Colon (tissue), 2 donors: ENCODE measurements around the gene RALGPS1.

Experiments
- FAIRE-seq: peaks from 2 replicates; lab custom pipeline; 2012; peaks lifted over from hg19 to GRCh38; lab: Jason Lieb, UNC
- donor health status: control.
- donor health status: control.

The RALGPS1 gene

DNA sequence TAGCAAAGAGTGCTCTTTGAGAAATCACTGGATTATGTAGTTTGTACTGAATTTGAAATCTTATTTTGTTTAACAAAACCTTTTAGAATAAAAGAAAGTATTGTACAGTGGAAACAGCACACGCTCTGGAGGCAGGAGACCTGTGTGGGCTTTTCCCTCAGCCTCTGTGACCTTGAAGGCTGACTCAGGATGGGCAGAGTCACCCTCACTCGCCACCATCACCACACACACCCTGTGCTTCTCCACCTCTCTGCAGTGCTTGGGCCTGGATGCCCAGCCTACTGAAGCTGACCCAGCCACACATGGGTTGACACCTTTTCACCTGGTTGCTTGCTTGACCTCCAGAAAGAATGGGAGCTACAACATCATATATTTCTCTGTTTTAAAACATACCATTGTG is 188.2 kb downstream of the RALGPS1 start:
- FAIRE-seq = no peak

DNA sequence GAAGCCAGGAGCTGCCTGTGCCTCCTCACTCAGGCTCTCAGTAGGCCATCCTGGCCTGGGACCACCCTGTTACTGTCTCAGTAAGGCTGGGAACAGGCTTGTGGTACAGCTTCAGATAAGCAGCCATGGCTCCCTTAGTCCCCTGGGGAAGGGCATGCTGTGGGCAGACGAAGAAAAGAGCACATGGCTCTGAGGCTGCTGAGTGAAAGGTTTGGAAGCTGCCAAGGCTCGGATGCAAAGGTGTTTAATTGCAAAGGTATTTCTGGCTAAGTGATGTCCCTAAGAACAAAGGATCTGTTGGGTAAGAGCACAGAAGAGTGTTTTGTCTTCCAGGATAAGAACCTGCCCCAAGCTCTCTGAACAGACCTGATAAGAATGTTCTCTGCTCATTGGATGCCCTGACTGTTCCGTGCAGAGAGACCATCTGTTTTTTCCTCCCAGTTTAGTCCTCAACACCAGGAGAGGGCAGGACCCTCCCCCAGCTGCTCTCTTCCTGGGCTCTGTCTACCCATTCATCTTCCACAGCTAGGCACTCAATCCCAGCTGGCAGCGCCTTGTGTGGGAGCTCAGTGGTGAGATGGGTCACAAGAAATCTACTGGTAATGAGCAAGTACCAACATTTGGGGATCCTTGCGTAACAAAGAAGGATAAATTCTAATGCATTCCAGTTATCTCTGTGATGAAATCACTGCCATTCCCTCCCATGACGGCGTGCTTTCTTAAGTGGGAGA is 190.2 kb downstream of the RALGPS1 start:
- FAIRE-seq = no peak

DNA sequence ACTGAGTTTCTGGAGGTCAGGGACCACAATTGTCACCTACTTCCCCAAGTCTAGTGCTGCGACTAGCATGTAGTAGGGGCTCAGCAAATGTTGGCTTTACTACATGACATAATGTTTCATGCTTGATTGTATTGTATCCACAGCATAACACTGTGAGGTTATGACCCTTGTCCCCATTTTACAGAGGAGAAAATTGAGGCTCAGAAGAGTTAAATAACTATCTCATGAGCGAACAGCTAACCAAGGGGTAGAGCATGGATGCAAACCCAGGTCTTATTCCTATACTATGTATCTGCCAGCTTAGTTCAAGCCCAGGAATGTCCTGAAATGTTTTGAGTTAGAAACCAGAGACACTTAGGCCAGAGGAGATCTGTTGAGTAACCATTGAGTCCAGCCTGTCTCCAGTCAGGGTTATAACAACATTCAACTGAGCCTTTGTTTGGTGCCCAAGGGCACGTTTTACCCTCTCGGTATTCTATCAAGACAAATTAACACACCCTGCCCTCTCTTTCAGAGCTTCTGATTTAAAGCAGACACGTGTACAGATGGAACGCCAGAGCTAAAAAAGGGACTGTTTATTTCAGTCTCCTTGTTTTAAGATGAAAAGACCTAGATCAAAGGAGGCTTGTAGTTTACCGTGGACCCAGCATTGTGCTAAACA is 191.4 kb downstream of the RALGPS1 start:
- no peak for FAIRE-seq

DNA sequence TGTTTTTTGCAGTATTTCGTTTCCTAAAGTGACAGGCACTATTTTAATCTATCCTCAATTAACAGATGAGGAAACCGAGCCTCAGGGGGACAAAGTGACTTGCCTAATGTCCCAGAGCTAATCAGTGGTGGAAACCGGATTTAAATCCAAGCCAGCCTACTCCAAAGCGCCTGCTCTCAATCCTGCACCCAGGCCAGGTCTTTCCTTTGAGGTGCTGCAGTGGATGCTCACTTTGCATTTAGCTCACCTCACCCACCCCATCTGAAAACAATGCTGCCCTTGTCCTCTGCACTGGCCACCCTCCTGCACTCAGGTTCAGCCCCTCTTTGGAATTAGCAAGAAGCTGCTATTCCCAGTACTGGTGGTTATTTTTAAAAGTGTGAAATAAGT is 191.9 kb downstream of the RALGPS1 start:
- FAIRE-seq = no peak

DNA sequence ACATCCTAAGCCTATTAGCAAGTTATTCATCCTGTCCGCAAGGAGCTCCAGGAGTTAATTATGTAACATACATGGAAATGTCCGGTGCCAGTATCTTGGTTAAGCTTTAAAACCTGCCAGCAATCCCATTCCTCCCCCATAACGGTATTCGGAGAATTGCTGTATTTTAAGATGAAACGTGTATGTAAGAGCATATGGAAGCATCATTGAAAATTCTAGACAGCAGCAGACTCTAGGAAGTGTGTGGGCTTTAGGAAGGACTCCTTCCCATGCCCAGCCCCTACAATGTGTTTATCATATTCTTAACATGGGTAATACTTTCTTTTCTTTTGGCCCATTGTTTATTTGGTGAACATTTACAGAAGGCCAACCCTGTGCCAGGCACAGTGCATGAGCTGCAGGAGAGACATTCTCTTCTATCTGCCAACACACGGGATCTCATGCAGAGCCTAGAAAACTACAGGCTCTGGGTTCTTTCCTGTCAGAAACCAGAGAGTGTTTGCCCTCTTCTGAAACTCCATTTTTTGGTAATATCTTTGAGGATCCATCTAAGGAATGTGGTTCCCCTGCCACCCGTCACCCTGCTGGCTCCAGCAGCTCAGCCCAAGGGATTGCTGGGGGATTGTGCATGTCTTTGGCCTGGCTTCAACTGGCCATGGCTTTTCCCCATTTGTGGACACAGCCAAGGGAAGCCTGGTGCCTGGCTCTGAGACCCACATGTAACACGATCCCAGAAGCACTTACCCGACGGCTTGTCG is 192.8 kb downstream of the RALGPS1 start:
- no peak for FAIRE-seq

DNA sequence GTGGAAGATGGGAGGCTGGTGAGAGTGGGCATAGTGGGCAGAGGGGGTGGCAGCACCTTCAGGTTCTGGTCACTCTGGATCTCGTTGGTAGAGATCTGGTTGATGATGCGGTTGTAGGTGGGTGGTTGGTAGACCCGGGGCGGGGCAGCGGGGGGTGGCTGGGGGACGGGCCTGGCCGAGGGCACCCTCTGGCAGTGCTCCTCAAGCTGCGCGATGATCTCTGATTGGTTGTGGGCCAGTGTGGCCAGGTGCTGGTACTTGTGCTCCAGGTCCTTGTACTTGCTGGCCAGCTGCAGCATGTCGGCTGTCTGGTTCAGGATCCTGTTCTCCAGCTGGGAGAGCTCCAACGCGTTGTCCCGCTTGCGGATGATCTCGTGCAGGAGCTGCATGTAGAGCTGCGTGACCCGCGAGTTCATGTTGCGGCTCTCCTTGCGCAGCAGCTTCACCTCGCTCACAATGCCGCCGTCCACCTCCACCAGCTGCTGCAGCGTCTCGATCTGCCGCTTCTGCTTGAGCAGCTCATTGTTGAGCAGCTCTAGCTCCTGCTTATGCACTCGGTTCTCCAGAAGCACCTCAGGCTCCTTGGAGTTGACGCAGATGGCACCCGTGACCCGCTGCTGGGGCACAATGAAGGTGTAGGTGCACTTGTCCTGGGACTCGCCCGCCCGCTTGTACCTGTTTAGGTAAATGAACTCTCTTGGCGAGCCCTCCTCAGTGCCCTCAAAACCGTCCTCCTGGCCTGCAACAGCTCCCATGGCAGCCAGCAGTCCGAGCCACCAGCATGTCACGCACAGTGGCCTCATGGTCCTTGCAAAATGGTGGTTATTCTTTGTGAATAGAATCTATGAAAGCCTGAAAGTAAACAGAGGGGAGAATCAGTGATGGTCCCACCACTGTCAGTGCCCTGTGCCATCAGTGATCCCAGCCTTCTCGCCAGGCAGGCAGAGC is 193.6 kb downstream of the RALGPS1 start:
- no peak for FAIRE-seq

DNA sequence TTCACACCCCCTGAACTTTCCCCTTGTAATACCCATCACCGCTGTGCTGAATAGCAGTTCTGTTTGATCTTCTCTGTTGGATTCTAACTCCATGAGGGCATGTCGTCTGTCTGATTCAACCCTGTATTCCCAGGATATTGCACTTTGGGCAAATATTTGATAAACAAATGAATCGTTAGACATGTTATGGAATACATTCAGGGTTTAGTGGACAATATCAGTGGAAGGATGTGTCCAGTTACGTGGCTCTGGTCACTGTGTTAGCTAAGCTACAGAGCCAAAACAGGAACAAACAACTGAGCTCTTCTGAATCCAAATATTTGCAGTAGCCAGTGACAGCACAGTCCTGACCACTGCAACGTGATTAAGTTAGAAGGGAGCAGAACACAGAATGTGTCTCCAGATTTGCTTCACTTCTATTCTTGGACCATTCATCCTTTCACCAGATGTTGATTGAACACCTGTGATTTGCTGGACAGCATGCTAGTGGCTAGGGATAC is 194.7 kb downstream of the RALGPS1 start:
- no peak for FAIRE-seq

DNA sequence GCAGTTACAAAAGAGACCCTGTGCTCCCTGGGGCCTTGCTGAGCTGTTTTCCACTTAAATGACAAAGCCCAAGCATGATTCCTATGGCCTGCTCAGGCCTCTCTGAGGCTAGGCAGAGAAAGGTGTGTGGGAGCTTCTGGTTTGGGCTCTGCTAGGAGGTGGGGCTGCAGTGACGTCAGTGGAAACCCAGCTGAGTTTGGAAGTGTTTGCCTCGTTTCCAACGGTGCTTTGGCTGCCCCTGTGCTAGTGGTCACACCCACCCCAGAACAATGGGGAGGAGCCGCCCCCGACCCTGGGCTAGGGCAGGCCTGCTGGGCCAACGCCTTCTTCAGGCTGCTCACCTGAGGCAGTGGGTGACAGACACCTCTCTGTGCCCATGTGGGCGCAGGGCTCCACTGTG is 197.5 kb downstream of the RALGPS1 start:
- FAIRE-seq = no peak

DNA sequence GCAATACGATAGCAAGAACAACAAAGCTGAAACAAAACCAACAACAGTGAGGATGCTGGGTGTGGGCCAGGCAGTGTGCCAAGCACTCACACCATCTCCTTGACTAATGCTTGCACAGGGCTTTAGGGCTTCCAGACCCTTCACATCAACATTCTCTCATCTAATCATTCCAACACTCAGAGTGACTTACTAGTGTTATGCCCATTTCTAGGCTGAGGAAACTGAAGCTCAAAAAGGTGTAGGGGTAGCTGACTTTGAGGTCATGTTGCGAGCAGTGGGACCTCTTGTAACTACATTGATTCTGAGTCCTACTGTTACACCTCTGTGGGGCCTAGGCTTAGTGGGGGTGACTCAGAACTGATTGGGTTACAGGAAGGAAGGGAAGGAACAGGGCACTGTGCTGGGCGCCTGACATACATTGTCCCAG is 198.2 kb downstream of the RALGPS1 start:
- FAIRE-seq = no peak

DNA sequence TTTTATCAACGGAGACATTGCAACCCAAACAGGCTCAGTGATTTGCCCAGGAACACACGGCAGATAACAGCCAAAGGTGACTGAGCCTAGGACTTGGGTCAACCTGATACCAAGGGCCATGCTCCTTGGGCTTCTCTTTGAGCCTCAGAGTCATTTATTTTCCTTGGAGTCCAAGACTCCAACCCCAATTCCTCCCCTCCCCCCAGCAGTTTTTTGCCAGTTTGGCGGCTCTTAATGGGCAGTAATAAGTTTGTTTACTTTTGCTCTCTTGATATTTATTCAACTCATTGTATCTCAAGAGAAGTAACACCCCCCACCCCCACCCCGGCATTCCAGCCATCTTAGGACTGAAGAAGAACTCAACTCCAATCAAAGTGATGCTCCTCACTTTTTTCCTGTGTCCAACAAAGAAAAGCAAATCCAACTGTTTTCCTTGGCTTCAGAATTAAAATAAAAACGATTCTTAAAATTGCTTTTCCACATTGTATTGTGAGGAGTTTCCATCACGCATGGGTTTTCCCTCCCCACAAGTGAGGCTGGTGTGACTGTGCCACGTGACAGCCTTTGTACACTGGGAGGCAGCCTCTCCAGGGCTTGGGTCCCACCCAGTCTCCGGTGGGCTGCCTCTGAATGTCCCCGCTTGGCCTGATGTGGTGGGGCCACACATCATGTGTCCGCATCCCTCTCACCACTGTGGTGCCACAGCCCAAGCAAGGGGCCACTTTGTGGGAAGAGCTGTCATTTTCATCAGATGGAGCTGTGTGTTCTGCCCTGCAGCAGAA is 198.8 kb downstream of the RALGPS1 start:
- FAIRE-seq = no peak

DNA sequence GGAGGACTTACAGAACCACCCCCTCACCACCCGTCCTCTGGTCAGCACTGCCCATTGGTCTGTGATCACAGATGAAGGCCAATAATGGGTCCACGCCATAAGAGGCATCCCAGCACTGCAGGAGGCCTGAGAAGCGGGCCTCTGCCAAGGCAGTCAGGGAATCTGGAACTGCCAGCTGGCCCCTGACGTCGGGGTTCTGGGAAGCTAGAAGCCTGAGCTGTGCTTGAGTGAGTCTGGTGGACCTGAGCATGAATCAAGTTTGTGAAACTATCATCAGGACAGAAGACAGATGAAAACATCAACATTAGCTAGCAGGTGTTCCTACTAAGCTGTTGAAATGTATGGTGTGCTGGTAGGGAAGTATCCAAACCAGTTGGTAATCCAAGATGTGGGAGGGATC is 200.0 kb downstream of the RALGPS1 start:
- no peak for FAIRE-seq

DNA sequence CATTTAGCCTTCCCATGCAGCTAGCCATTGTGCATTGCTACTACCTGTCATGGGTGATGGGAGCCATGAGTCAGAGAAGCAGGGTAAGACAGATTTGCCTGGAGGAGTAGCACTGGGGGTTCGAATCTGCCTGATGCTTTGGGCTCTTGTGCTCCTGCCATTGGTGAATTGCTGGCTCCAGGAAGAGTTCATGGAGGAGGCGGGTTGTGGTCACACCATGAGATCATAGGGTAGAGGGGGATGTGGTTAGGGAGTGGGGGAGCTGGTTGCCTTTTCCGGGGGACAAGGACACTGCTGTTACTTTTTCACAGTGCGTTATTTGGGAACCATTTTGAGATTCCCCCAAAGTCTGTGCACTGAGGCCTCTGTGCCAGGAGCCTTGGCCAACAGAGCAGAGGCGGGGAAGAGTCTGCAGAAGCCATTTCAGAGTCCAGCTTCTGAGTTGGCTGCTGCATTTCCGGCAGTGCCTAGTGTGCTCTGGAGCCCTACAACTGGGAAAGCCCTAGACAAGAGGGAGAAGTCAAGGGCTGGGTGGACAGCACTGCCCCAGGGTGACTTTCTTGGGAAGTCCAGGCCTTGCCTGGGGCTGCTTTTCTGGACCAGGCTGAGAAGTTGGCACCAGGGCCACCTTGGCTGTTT is 201.6 kb downstream of the RALGPS1 start:
- no peak for FAIRE-seq

DNA sequence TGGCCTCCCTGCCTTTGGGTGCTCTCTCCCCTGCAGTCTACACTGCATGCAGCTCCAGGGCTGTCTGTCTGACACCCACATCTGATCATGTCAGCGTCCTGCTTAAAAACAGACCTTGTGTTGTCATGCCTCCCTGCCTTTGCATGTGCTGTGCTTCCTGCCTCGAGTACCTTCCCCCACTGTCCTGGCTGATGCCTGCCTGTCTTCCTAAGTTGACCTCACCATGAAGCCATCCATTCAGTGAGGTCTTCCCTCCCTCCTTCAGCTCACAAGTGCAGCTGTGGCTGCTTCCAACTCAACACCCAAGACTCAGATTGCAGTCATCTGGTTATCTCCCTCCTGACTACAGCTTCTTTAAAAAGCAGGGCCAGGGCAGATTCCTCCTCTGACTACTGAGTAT is 202.4 kb downstream of the RALGPS1 start:
- no peak for FAIRE-seq

DNA sequence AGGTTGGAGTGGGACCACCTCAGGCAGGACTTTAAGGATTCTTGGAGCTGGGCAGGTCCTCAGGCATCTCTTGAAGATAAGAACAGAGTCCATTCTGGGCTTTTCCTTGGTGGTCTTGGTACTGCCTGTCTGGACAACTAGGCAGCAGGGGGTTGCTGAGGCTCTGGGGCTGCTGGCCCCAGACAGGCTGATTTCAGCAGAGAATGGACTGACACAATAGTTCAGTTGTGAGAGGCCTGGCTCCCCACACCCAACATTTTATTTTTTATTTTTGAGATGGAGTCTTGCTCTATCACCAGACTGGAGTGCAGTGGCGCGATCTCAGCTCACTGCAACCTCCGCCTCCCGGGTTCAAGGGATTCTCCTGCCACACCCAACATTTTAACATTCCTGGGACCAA is 203.2 kb downstream of the RALGPS1 start:
- no peak for FAIRE-seq

DNA sequence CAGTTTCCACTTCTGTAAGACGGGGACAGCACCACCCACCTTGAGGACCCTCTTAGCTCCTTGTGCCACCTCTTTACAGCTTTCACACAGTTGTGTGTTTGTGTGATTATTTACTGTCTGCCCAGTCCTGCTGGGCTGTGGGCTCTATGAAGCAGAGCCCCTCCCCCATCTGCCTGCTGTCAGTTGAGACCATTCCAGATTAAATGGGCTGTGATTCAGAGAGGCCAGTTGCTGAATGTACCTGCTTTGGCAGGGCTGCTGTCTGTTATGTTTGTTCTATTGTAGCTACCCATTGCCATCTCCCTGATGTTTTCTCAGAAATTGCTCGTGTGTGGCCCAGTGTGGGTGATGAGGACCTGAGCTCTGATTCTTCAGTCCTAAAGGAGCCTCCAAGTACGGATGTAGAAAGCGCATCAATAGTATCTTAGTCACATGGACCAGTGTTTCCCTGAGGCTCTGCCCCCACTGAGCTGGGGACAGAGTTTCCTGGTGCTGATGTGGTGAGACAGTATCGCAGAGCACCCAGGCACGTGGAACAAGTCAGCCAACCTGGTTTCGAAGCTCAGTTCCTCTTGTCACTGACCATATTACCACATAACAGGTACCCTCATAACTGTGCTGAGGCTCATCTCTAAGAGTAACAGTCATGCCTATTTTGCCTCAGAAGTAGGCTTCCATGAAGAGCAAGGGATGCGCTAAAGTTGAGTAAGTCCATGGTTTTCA is 204.2 kb downstream of the RALGPS1 start:
- FAIRE-seq = no peak

DNA sequence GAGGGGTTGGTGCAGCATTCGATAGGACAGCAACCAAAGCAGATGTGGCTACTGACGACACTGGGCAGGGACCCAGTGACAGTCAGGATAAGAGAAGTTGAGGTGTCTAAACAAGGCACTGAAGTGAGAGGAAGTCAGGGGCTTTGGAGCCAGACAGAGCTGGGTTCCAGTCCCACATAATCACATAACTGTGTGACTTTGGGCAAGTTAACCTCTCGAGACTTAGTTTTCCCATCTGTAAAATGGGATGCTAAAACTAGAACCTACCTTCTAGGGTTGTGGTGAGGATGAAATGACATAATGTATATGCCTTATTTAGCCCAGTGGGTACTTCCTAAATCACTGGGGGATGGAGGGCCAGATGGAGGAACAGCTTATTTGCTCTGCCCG is 204.7 kb downstream of the RALGPS1 start:
- FAIRE-seq = no peak

DNA sequence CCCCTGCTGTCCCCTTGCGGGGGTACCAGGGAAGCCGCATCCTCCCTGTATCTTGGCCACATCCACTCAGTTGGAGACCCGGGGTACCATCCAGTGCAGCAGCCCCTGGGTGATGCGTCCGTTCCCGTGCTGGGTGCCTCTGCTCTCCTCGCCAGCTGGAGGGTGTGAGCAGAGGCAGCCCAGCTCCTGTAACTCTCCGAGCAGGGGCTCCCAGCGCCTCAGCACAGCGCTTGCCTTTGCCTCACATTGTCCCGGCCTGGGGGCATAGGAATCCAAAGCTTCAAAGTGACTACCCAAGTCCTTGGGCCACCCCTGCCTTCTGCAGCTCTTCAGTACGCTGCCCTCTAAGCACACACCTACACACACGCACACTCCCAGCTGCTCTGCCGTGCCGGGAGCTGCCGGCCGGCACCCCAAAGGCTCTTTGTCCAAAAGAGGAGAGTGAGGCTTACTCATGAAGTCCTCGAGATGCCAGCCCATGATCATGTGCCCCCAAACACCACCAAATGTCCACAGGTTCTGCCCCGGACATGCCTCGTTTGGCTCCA is 207.1 kb downstream of the RALGPS1 start:
- FAIRE-seq = no peak

DNA sequence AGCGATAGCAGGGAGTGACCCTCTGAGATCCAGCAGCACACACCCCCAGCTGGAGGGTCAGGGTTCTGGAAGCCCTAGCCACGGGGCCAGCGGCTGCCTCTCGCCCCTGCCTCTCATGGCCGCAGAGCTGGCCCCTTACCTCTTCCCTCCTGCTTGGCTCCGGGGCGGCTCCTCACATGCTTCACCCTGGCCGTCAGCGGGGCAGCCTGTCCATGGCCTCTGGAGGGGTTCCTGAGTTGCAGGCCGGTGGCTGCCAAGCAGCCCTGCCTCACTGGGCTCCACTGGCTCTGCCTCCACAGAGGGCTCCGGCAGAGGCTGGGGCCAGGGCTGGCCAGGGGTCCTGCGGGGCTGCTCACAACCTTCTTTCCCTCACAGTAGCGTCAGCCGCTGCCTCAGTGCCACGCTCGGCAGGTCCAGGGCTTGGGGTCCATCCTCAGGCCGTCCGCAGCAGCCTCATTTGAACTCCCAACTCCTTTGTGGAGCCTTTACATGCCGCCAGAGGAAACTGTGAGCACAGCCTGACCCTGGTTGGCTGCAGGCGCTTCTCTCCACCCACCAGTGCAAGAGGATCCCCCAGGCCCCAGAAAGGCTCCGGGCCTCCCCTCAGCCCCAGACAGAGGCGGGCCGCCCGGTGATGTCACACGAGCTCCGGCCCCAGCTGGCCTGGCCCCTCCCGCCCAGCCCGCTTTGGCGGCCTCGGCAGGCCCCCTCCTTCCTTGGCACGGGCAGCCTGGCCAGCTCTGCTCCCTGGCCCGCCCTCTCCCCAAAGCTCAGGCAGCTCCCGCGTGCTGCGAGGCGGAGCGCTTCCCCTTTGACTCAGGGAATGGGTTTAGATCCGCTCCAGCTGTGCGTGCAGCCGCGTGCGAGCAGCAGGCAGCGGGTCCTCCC is 207.8 kb downstream of the RALGPS1 start, which contains the start of gene ANGPTL2:
Gene ANGPTL2 (minus strand): TSS at position 460 of the 888 bp plus-strand sequence. CDS start 13,904 bp downstream, outside the sequence.
- no peak for FAIRE-seq
